ENCODE results near the gene PRKG1. TPM values are rescaled to one million over a fixed set of nuclear protein-coding genes. Genes with fewer than 3 reads are reported as not detected.

Gene PRKG1
- total and polyA plus RNA-seq, 2 donors (not counting 1 experiment from before 2014, with no cell fraction given): not detected

DNA sequence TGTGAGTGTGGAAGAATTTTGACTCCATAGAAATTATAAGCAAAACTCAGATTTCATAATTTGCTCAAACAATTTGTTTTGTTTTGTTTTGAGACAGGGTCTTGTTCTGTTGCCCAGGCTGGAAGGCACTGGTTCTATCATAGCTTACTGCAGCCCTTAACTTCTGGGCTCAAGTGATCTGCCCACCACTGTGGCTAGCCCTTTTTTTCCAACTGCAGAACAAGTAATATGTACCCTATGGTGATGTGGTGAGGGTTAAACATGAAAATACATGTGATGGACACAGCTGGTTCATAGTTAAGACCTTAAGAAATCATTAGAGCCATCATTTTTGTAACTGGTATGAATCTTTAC, 594.0 kb downstream of the PRKG1 start:
- peaks cover 9% of the 10 kb centered on the region for H3K27me3 Mint-ChIP-seq
- H3K27ac Mint-ChIP-seq: no peak overlapping the region
- no peaks in the 10 kb centered on the region for H3K9me3 ChIP-seq (ENCODE audit: control extremely low read depth in 1 of 3, control insufficient read depth in 2 of 3, insufficient read depth in 1 of 3, low read length in 2 of 3)
- POLR2A ChIA-PET: no interaction called here
- H3K36me3 ChIP-seq (replicated peaks in 1 of 2; ENCODE audit: control extremely low read depth in 1 of 2, control insufficient read depth in 1 of 2, extremely low read depth in 1 of 2, insufficient read depth in 2 of 2, low read length in 1 of 2): no peaks in the 10 kb centered on the region
- no peaks in the 10 kb centered on the region for H3K4me1 ChIP-seq (ENCODE audit: control insufficient read depth in 2 of 2, insufficient read depth in 2 of 2, low read length in 2 of 2)
- H3K9me3 Mint-ChIP-seq (ENCODE audit: insufficient read depth): no peaks in the 10 kb centered on the region
- no peaks in the 10 kb centered on the region for H3K79me2 ChIP-seq (ENCODE audit: control insufficient read depth, insufficient read depth, low read length)
- no peaks in the 10 kb centered on the region for H4K20me1 ChIP-seq (ENCODE audit: control insufficient read depth, insufficient read depth, low read length, poor library complexity, severe bottlenecking)
- no peak overlapping the region for H3K9ac ChIP-seq (ENCODE audit: low read length)
- no peaks in the 10 kb centered on the region for H3K4me1 Mint-ChIP-seq
- TF ChIP-seq, protein P1, sequence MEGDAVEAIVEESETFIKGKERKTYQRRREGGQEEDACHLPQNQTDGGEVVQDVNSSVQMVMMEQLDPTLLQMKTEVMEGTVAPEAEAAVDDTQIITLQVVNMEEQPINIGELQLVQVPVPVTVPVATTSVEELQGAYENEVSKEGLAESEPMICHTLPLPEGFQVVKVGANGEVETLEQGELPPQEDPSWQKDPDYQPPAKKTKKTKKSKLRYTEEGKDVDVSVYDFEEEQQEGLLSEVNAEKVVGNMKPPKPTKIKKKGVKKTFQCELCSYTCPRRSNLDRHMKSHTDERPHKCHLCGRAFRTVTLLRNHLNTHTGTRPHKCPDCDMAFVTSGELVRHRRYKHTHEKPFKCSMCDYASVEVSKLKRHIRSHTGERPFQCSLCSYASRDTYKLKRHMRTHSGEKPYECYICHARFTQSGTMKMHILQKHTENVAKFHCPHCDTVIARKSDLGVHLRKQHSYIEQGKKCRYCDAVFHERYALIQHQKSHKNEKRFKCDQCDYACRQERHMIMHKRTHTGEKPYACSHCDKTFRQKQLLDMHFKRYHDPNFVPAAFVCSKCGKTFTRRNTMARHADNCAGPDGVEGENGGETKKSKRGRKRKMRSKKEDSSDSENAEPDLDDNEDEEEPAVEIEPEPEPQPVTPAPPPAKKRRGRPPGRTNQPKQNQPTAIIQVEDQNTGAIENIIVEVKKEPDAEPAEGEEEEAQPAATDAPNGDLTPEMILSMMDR (IDR thresholded peaks at IDR 0.05): no peak
- no peak for TF ChIP-seq EZH2 (IDR thresholded peaks at IDR 0.05; ENCODE audit: borderline replicate concordance, insufficient read depth, low read depth, low read length, poor library complexity, severe bottlenecking)
- CTCF ChIA-PET: no interaction called here
- H3K4me3 Mint-ChIP-seq: no peak overlapping the region
- H3K27me3 ChIP-seq (replicated peaks in 1 of 4; ENCODE audit: control extremely low read depth in 1 of 4, control insufficient read depth in 3 of 4, insufficient read depth in 4 of 4, low read length in 3 of 4): no peaks in the 10 kb centered on the region
- intact Hi-C loops (cut with micrococcal nuclease): no loop called here
- no peak overlapping the region for H3K27ac ChIP-seq (ENCODE audit: low read length in 2 of 2)
- H2AFZ ChIP-seq (ENCODE audit: insufficient read depth, low read depth, low read length, poor library complexity, severe bottlenecking): no peak overlapping the region
- no peak overlapping the region for H3K4me3 ChIP-seq (ENCODE audit: control extremely low read depth in 1 of 5, extremely low read depth in 1 of 5, insufficient read depth in 1 of 5, low read depth in 2 of 5, low read length in 4 of 5)
- no peak overlapping the region for H3K4me2 ChIP-seq (replicated peaks; ENCODE audit: low read depth, low read length, poor library complexity, severe bottlenecking)
- ATAC-seq (ENCODE audit: low read depth): no peak
- no peak for DNase-seq

DNA sequence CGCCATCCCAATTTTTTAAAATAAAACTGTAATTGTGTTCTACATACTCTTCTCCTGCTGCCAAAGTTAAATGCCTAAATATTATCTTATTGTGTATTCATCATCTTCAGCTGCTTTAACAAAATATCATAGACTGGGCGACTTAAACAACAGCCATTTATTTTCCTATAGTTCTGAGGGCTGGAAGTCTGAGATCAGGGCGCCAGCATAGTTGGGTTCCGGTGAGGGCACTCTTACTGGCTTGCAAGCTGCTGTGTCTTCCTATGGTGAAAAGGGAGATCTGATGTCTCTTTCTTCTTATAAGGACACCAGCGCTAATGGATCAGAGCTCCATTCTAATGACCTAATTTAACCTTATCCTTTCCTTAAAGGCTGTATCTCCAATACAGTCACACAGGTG, 594.8 kb downstream of the PRKG1 start:
- Histone ChIP-seq H3K9me3 (ENCODE audit: control extremely low read depth in 1 of 3, control insufficient read depth in 2 of 3, insufficient read depth in 1 of 3, low read length in 2 of 3) (no peaks in the 10 kb centered on the region), H3K27ac (ENCODE audit: low read length in 2 of 2) (no peak overlapping the region), H3K9ac (ENCODE audit: low read length) (no peak overlapping the region), H2AFZ (ENCODE audit: insufficient read depth, low read depth, low read length, poor library complexity, severe bottlenecking) (no peak overlapping the region), H3K27me3 (replicated peaks in 1 of 4; ENCODE audit: control extremely low read depth in 1 of 4, control insufficient read depth in 3 of 4, insufficient read depth in 4 of 4, low read length in 3 of 4) (no peaks in the 10 kb centered on the region), H4K20me1 (ENCODE audit: control insufficient read depth, insufficient read depth, low read length, poor library complexity, severe bottlenecking) (no peaks in the 10 kb centered on the region), H3K79me2 (ENCODE audit: control insufficient read depth, insufficient read depth, low read length) (no peaks in the 10 kb centered on the region), H3K4me3 (ENCODE audit: control extremely low read depth in 1 of 5, extremely low read depth in 1 of 5, insufficient read depth in 1 of 5, low read depth in 2 of 5, low read length in 4 of 5) (no peak overlapping the region), H3K4me1 (ENCODE audit: control insufficient read depth in 2 of 2, insufficient read depth in 2 of 2, low read length in 2 of 2) (no peaks in the 10 kb centered on the region), H3K4me2 (replicated peaks; ENCODE audit: low read depth, low read length, poor library complexity, severe bottlenecking) (no peak overlapping the region), H3K36me3 (replicated peaks in 1 of 2; ENCODE audit: control extremely low read depth in 1 of 2, control insufficient read depth in 1 of 2, extremely low read depth in 1 of 2, insufficient read depth in 2 of 2, low read length in 1 of 2) (no peaks in the 10 kb centered on the region)
- intact Hi-C loops (cut with micrococcal nuclease): no loop called here
- ChIA-PET CTCF (interaction anchor here (0.9 kb wide), 1 partner anchor 10 kb away, joined by 3 read pairs; no protein-coding TSS in a partner anchor), POLR2A (no interaction called here)
- no peak for TF ChIP-seq EZH2 (IDR thresholded peaks at IDR 0.05; ENCODE audit: borderline replicate concordance, insufficient read depth, low read depth, low read length, poor library complexity, severe bottlenecking)
- TF ChIP-seq, protein P1 (IDR thresholded peaks at IDR 0.05): no peak
- WGBS (ENCODE audit: insufficient coverage): 100% methylated on average over 2 of the region's 5 CpGs
- no peak for DNase-seq
- no peak for ATAC-seq (ENCODE audit: low read depth)
- peaks cover 10% of the 10 kb centered on the region for H3K27me3 Mint-ChIP-seq
- no peak overlapping the region for H3K27ac Mint-ChIP-seq
- no peaks in the 10 kb centered on the region for H3K9me3 Mint-ChIP-seq (ENCODE audit: insufficient read depth)
- no peaks in the 10 kb centered on the region for H3K4me1 Mint-ChIP-seq
- H3K4me3 Mint-ChIP-seq: no peak overlapping the region

All from B cell (primary cell).